Measurements from ENCODE around the gene KRT4. TPM values are rescaled to one million over a fixed set of nuclear protein-coding genes. Genes with fewer than 3 reads are reported as not detected.

The KRT4 gene
- total RNA-seq, 1 experiment from 2014 or later = not detected

- intact Hi-C loops (cut with micrococcal nuclease) = no loop called here
- Histone ChIP-seq H3K4me2 (ENCODE audit: low read length) (no peak overlapping the region), H3K36me3 (ENCODE audit: control insufficient read depth in 1 of 2, insufficient read depth in 2 of 2, low read length in 2 of 2) (no peaks in the 10 kb centered on the region), H3K27ac (ENCODE audit: low read depth, low read length) (no peak overlapping the region), H3K9me2 (ENCODE audit: insufficient read depth) (no peaks in the 10 kb centered on the region), H3K79me2 (ENCODE audit: insufficient read depth, low read length) (no peaks in the 10 kb centered on the region), H3K9me3 (ENCODE audit: control insufficient read depth in 1 of 2, insufficient read depth in 1 of 2, low read depth in 1 of 2, low read length in 2 of 2) (no peaks in the 10 kb centered on the region), H2AFZ (ENCODE audit: low read depth, low read length, poor library complexity, severe bottlenecking) (no peak overlapping the region), H3K4me1 (ENCODE audit: control insufficient read depth in 1 of 2, insufficient read depth in 2 of 2, low read length in 2 of 2) (peaks cover 0 to 15% of the 10 kb centered on the region in 2 experiments; a peak in 1 of 4 replicates), H3K9ac (ENCODE audit: low read length) (no peak overlapping the region), H3K27me3 (ENCODE audit: insufficient read depth, low read length) (no peaks in the 10 kb centered on the region), H3K4me3 (replicated peaks in 1 of 2; ENCODE audit: low read depth in 1 of 2, low read length in 2 of 2) (no peak overlapping the region), H4K20me1 (ENCODE audit: insufficient read depth) (no peaks in the 10 kb centered on the region)
- ChIA-PET RAD21 (ENCODE audit: low non-redundant PET in 1 of 2, low total read pairs in 2 of 2, uncharacterized antibody in 2 of 2, unreplicated experiment in 2 of 2) (no interaction called here), POLR2A (no interaction called here), CTCF (no interaction called here)
- DNase-seq (ENCODE audit: low read depth, low spot score) (no peak), ATAC-seq (no peak)
- TF ChIP-seq ZBTB33 (IDR thresholded peaks at IDR 0.05; ENCODE audit: extremely low read depth, insufficient replicate concordance, low read length) (no peak), TCF7L2 (IDR thresholded peaks at IDR 0.05; ENCODE audit: borderline replicate concordance, extremely low read depth, insufficient read depth, insufficient read length) (no peak), JUND (IDR thresholded peaks at IDR 0.05) (no peak), POLR2A (IDR thresholded peaks at IDR 0.05; ENCODE audit: borderline replicate concordance, extremely low read depth, insufficient read depth, insufficient read length) (no peak), SRF (IDR thresholded peaks at IDR 0.05; ENCODE audit: low read depth) (no peak), RAD21 (IDR thresholded peaks at IDR 0.05; ENCODE audit: low read depth) (no peak), CTCF (IDR thresholded peaks at IDR 0.05 in 2 of 3, conservative IDR thresholded peaks at IDR 0.05 in 1 of 3; ENCODE audit: borderline replicate concordance in 1 of 3, insufficient read depth in 1 of 3, low read depth in 2 of 3, low read length in 2 of 3) (no peak), ATF3 (IDR thresholded peaks at IDR 0.05) (no peak), MAX (IDR thresholded peaks at IDR 0.05) (no peak)
- BruUV-seq (replicated peaks) = no TSS peak
Measured at GRCh38 chr12:52792185-52793029, 21.5 kb downstream of the KRT4 start.
